Skeletal muscle tissue (tissue), 4 donors: ENCODE measurements around the gene PLEKHD1. TPM values are rescaled to one million over a fixed set of nuclear protein-coding genes. Genes with fewer than 3 reads are reported as not detected.
"Not testable (repeated sequence)": the region's sequence is repeated elsewhere in the genome, so short reads cannot be mapped to it uniquely, and the experiment has no call there.

ENCODE experiments used
- H3K27ac ChIP-seq: one replicate; pipeline ENCODE4 v1.7.0; 2013; ENCODE audit warnings: mild to moderate bottlenecking, low read depth, low read length, inconsistent platforms
- H3K27me3 ChIP-seq, 3 donors: one replicate each; pipeline ENCODE4 v1.7.0; 2013; ENCODE audit warnings: low read length in 3 of 3; ENCODE audit not compliant: control insufficient read depth in 3 of 3, insufficient read depth in 3 of 3
- H3K36me3 ChIP-seq, 3 donors: one replicate each; pipeline ENCODE4 v1.7.0; 2013; ENCODE audit warnings: low read length in 3 of 3; ENCODE audit not compliant: control insufficient read depth in 3 of 3, insufficient read depth in 3 of 3
- H3K4me1 ChIP-seq, 3 donors: one replicate each; pipeline ENCODE4 v1.7.0; 2013; ENCODE audit warnings: low read length in 3 of 3, mild to moderate bottlenecking in 3 of 3; ENCODE audit not compliant: control insufficient read depth in 3 of 3, insufficient read depth in 3 of 3
- H3K4me3 ChIP-seq, 3 donors: one replicate each; pipeline ENCODE4 v1.7.0; 2013; ENCODE audit warnings: low read length in 3 of 3
- H3K9ac ChIP-seq, 3 donors: one replicate each; pipeline ENCODE4 v1.7.0; 2013; ENCODE audit warnings: low read length in 3 of 3, mild to moderate bottlenecking in 3 of 3, moderate library complexity in 2 of 3, low read depth in 1 of 3
- H3K9me3 ChIP-seq, 3 donors: one replicate each; pipeline ENCODE4 v1.7.0; 2013; ENCODE audit warnings: low read length in 3 of 3; ENCODE audit not compliant: control insufficient read depth in 3 of 3
- total RNA-seq: library from RNA; depleted of rRNA; stranded (reverse); fragments of >200 nt; gene quantifications from one replicate; pipeline ENCODE4 v1.2.3, GENCODE V29; 2014
- donor health status: Osteomylitis.

The PLEKHD1 gene
- total RNA-seq, 1 donor from 2014 or later, result under 0.01 TPM

- no peaks in the 10 kb centered on the region for H3K9me3 ChIP-seq
- H3K4me3 ChIP-seq, result no peak overlapping the region
- H3K27ac ChIP-seq, result no peak overlapping the region
- peaks cover 0 to 5% (median 3%) of the 10 kb centered on the region in 3 donors for H3K4me1 ChIP-seq
- H3K27me3 ChIP-seq, result peaks cover 3 to 15% (median 3%) of the 10 kb centered on the region in 3 donors
- no peak overlapping the region for H3K9ac ChIP-seq
- no peaks in the 10 kb centered on the region for H3K36me3 ChIP-seq
Measured at GRCh38 chr14:69490219-69490918, 5.8 kb downstream of the PLEKHD1 start.

GRCh38 chr14:69491193-69491592, 6.7 kb downstream of the PLEKHD1 start:
- H3K9me3 ChIP-seq, result no peaks in the 10 kb centered on the region
- H3K9ac ChIP-seq, result no peak overlapping the region
- H3K36me3 ChIP-seq, result no peaks in the 10 kb centered on the region
- H3K27me3 ChIP-seq, result peaks cover 0 to 10% (median 0%) of the 10 kb centered on the region in 3 donors
- H3K4me1 ChIP-seq, result peaks cover 0 to 5% (median 3%) of the 10 kb centered on the region in 3 donors
- H3K27ac ChIP-seq, result no peak overlapping the region
- no peak overlapping the region for H3K4me3 ChIP-seq

GRCh38 chr14:69493038-69493437, 8.5 kb downstream of the PLEKHD1 start:
- Histone ChIP-seq H3K4me3 (no peak overlapping the region), H3K36me3 (no peaks in the 10 kb centered on the region), H3K27ac (no peak overlapping the region), H3K4me1 (peaks cover 0 to 5% (median 3%) of the 10 kb centered on the region in 3 donors), H3K9ac (no peak overlapping the region), H3K27me3 (peaks cover 0 to 2% (median 0%) of the 10 kb centered on the region in 3 donors), H3K9me3 (no peaks in the 10 kb centered on the region)

- no peak overlapping the region for H3K9ac ChIP-seq
- H3K4me1 ChIP-seq, result peaks cover 0 to 5% (median 5%) of the 10 kb centered on the region in 3 donors
- no peak overlapping the region for H3K27ac ChIP-seq
- H3K4me3 ChIP-seq, result no peak overlapping the region
- H3K27me3 ChIP-seq, result peaks cover 0 to 2% (median 0%) of the 10 kb centered on the region in 3 donors
- no peaks in the 10 kb centered on the region for H3K36me3 ChIP-seq
- H3K9me3 ChIP-seq, result no peaks in the 10 kb centered on the region
Measured at GRCh38 chr14:69493791-69494190, 9.3 kb downstream of the PLEKHD1 start.

GRCh38 chr14:69495341-69495921, 10.9 kb downstream of the PLEKHD1 start:
- Histone ChIP-seq H3K9ac (no peak overlapping the region), H3K27ac (no peak overlapping the region), H3K4me3 (no peak overlapping the region), H3K4me1 (peaks cover 5 to 21% (median 5%) of the 10 kb centered on the region in 3 donors), H3K9me3 (no peaks in the 10 kb centered on the region), H3K27me3 (peaks cover 0 to 2% (median 0%) of the 10 kb centered on the region in 3 donors), H3K36me3 (no peaks in the 10 kb centered on the region)

GRCh38 chr14:69497866-69498265, 13.3 kb downstream of the PLEKHD1 start:
- peaks cover 14 to 42% (median 24%) of the 10 kb centered on the region in 3 donors for H3K4me1 ChIP-seq
- H3K9ac ChIP-seq, H3K9me3 ChIP-seq, H3K4me3 ChIP-seq, H3K36me3 ChIP-seq, H3K27me3 ChIP-seq, H3K27ac ChIP-seq: not testable (repeated sequence)

GRCh38 chr14:69498286-69498685, 13.8 kb downstream of the PLEKHD1 start:
- H3K36me3 ChIP-seq, H3K4me3 ChIP-seq, H3K9ac ChIP-seq, H3K27me3 ChIP-seq, H3K9me3 ChIP-seq, H3K27ac ChIP-seq: not testable (repeated sequence)
- H3K4me1 ChIP-seq, result peaks cover 14 to 44% (median 24%) of the 10 kb centered on the region in 3 donors

- no peaks in the 10 kb centered on the region for H3K9me3 ChIP-seq
- H3K27ac ChIP-seq, result no peak overlapping the region
- H3K4me3 ChIP-seq, result no peak overlapping the region
- H3K4me1 ChIP-seq, result peaks cover 14 to 44% (median 24%) of the 10 kb centered on the region in 3 donors
- H3K27me3 ChIP-seq, result peaks cover 0 to 2% (median 0%) of the 10 kb centered on the region in 3 donors
- no peaks in the 10 kb centered on the region for H3K36me3 ChIP-seq
- H3K9ac ChIP-seq, result no peak overlapping the region
Measured at GRCh38 chr14:69499436-69499835, 14.9 kb downstream of the PLEKHD1 start.

GRCh38 chr14:69500096-69500495, 15.6 kb downstream of the PLEKHD1 start:
- H3K9ac ChIP-seq, result no peak overlapping the region
- H3K36me3 ChIP-seq, result no peaks in the 10 kb centered on the region
- peaks cover 14 to 44% (median 24%) of the 10 kb centered on the region in 3 donors for H3K4me1 ChIP-seq
- H3K27me3 ChIP-seq, result peaks cover 0 to 2% (median 0%) of the 10 kb centered on the region in 3 donors
- no peaks in the 10 kb centered on the region for H3K9me3 ChIP-seq
- no peak overlapping the region for H3K27ac ChIP-seq
- no peak overlapping the region for H3K4me3 ChIP-seq

GRCh38 chr14:69500736-69501135, 16.2 kb downstream of the PLEKHD1 start:
- no peaks in the 10 kb centered on the region for H3K36me3 ChIP-seq
- H3K27me3 ChIP-seq, result no peaks in the 10 kb centered on the region
- H3K27ac ChIP-seq, result no peak overlapping the region
- no peaks in the 10 kb centered on the region for H3K9me3 ChIP-seq
- peaks cover 14 to 44% (median 24%) of the 10 kb centered on the region in 3 donors for H3K4me1 ChIP-seq
- H3K9ac ChIP-seq, result peak overlapping the region in 1 of 3 donors; percentile 12
- H3K4me3 ChIP-seq, result no peak overlapping the region
